GM21737 (cell line): ENCODE results near the gene SIRT1.
"Not testable (repeated sequence)": the region's sequence is repeated elsewhere in the genome, so short reads cannot be mapped to it uniquely, and the experiment has no call there.

Source experiments
- ATAC-seq: cut with Tn5 transposase; IDR thresholded peaks from one replicate; pipeline ENCODE4 v1.9.1; 2021; ENCODE audit warnings: mild to moderate bottlenecking, moderate library complexity; ENCODE audit not compliant: unreplicated experiment

Gene SIRT1

DNA sequence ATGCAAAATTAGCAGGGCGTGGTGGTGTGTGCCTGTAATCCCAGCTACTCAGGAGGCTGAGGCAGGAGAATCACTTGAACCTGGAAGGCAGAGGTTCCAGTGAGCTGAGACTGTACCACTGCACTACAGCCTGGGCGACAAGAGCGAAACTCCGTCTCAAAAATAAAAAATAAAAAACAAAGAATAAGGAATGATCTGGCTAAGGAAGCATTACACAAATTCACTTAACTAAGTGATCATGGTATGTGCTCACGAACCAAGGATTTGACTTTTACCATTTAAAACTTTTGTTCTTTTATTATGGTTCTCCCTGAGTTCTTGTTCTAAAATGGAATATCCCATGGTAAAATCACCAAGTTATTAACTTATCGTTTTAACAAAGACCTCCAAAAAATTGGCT is 71.2 kb downstream of the SIRT1 start:
- no peak for ATAC-seq

DNA sequence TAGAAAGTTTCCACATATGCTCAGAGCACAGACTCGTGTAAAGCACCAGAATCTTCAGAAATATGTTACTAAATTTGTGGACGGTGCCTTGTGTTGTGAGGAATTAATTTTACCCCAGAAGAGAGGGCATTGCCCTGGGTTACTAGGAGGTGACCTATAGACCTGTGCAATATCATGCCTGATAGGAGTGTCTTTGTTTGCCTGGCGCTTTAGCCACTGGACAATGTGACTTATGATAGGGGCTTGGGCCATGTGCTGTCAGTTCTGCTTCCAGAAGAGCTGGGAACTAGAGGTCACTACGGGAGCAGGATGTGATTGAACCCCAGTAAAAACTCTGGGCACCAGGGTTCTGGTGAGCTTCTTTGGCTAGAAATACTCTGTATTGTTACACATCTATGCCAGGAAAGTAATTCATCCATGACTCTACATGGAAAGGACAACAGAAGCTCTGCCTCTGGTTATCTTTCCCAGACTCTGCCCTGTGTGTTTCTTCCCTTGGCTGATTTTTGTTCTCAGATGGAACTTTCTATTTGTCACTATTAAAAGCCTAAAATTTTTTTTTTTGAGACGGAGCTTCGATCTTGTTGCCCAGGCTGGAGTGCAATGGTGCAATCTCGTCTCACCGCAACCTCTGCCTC is 75.5 kb downstream of the SIRT1 start:
- ATAC-seq, result no peak

DNA sequence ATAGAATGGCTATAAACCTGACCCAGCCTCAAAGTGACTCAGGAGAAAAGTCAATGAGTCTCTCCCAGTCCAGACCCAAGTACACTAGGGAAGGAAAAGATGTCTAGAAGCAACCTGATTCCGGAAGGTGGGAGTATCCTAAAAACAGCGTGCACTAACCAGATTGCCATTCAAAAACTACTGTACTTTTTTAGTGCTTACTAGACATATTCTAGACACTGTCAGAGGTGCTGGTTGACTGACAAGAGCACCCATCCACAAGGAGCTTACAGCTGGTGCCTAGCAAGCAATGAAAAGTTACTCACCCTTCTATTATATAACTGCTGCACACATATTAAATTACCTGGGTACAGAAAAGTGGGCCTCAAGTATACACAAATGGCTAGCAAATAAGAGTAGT is 81.0 kb downstream of the SIRT1 start:
- no peak for ATAC-seq

DNA sequence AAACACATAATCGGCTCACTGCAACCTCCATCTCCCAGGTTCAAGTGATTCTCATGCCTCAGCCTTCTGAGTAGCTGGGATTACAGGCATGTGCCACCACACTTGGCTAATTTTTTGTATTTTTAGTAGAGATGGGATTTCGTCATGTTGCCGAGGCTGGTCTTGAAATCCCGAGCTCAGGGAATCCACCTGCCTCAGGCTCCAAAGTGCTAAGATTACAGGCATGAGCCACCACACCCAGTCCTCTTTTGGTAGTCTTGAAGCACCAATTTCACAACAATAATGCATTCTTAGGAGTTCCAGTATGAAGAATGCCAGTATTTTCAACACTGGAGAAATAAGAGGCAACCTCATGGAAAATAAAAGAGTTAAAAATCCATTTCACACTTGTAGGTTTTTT is 81.6 kb downstream of the SIRT1 start:
- not testable (repeated sequence) for ATAC-seq
